PC-3 (cell line): ENCODE results near the gene LTA. TPM values are rescaled to one million over a fixed set of nuclear protein-coding genes. Genes with fewer than 3 reads are reported as not detected.

Experiments
- ATAC-seq: fragments of 200-7000 bp; cut with Tn5 transposase; 2 replicates; pipeline ENCODE4 v1.9.1; 2020; ENCODE audit warnings: mild to moderate bottlenecking, moderate library complexity
- BruUV-seq: library from RNA; stranded (reverse); fragments of 400-500 nt; replicated peaks from 2 replicates; lab custom pipeline; 2021; lab: Mats Ljungman, UMichigan
- CTCF ChIA-PET: fragments of 300-600 bp; sonication (Branson Sonifier 250); formaldehyde crosslinking; loops from one replicate; lab custom pipeline; 2022; ENCODE audit warnings: antibody characterized with exemption; lab: Charles Lee
- POLR2A ChIA-PET: fragments of 300-600 bp; sonication (Branson Sonifier 250); formaldehyde crosslinking; loops from one replicate; lab custom pipeline; 2022; ENCODE audit warnings: antibody characterized with exemption; ENCODE audit not compliant: unreplicated experiment; lab: Charles Lee
- DNase-seq: peaks from one replicate; pipeline ENCODE4 v3.0.0-alpha.2; 2015
- H2AFZ ChIP-seq: fragments of 300-600 bp; sonication (generic); 2 replicates; pipeline ENCODE4 v1.6.0; 2016; ENCODE audit warnings: antibody characterized with exemption, low read length
- H3F3A ChIP-seq: fragments of 300-600 bp; sonication (generic); one replicate; pipeline ENCODE4 v1.6.0; 2017; ENCODE audit warnings: antibody characterized with exemption, low read length, control low read depth, mild to moderate bottlenecking; ENCODE audit not compliant: unreplicated experiment
- H3K27ac ChIP-seq: fragments of 300-600 bp; sonication (generic); 2 replicates; pipeline ENCODE4 v1.5.1; 2016; ENCODE audit warnings: mild to moderate bottlenecking, low read length
- H3K27me3 ChIP-seq: fragments of 300-600 bp; sonication (generic); 2 replicates; pipeline ENCODE4 v1.6.1; 2016; ENCODE audit warnings: low read length, mixed read lengths
- H3K36me3 ChIP-seq: fragments of 300-600 bp; sonication (generic); 2 replicates; pipeline ENCODE4 v1.6.1; 2016; ENCODE audit warnings: low read depth, mixed run types, low read length, mixed read lengths
- H3K4me1 ChIP-seq: fragments of 300-600 bp; sonication (generic); 2 replicates; pipeline ENCODE4 v1.5.1; 2016; ENCODE audit warnings: low read length; ENCODE audit not compliant: insufficient read depth
- H3K4me2 ChIP-seq: fragments of 300-600 bp; sonication (generic); 2 replicates; pipeline ENCODE4 v1.6.0; 2016; ENCODE audit warnings: low read length
- H3K4me3 ChIP-seq: fragments of 300-600 bp; sonication (generic); 2 replicates; pipeline ENCODE4 v1.5.1; 2016; ENCODE audit warnings: mild to moderate bottlenecking, low read length, mixed read lengths
- H3K79me2 ChIP-seq: fragments of 300-600 bp; sonication (generic); 2 replicates; pipeline ENCODE4 v1.6.1; 2017; ENCODE audit warnings: low read length, mixed read lengths
- H3K9ac ChIP-seq: fragments of 300-600 bp; sonication (generic); 2 replicates; pipeline ENCODE4 v1.6.0; 2016; ENCODE audit warnings: mild to moderate bottlenecking, low read length
- H3K9me2 ChIP-seq: fragments of 300-600 bp; sonication (generic); replicated peaks from 2 replicates; pipeline ENCODE4 v1.6.1; 2016; ENCODE audit warnings: mixed run types, low read length, mixed read lengths
- H3K9me3 ChIP-seq: fragments of 300-600 bp; sonication (generic); 2 replicates; pipeline ENCODE4 v1.6.1; 2016; ENCODE audit warnings: low read length, mixed read lengths
- H4K20me1 ChIP-seq: fragments of 300-600 bp; sonication (generic); 2 replicates; pipeline ENCODE4 v1.6.1; 2016; ENCODE audit warnings: low read length, mixed read lengths
- CTCF ChIP-seq: fragments of 300-600 bp; sonication (generic); conservative IDR thresholded peaks from 2 replicates; pipeline ENCODE4 v1.5.1; 2017; ENCODE audit warnings: antibody characterized with exemption, low read depth, mild to moderate bottlenecking, low read length
- EZH2 ChIP-seq: fragments of 300-600 bp; sonication (generic); IDR thresholded peaks from one replicate; pipeline ENCODE4 v1.6.1; 2017; ENCODE audit warnings: antibody characterized with exemption, mild to moderate bottlenecking, low read length; ENCODE audit not compliant: unreplicated experiment
- EZH2phosphoT487 ChIP-seq: fragments of 300-600 bp; sonication (generic); IDR thresholded peaks from 2 replicates; pipeline ENCODE4 v1.6.1; 2018; ENCODE audit warnings: mild to moderate bottlenecking, antibody characterized with exemption, low read length, borderline replicate concordance
- intact Hi-C: fragments of 100-400 bp; cut with micrococcal nuclease; formaldehyde crosslinking; loops from 2 replicates; pipeline ENCODE4 v1.9.0; 2023
- total RNA-seq: library from RNA; depleted of rRNA; stranded (reverse); fragments of >200 nt; gene quantifications from 2 replicates; pipeline ENCODE4 v1.2.3, GENCODE V29; 2014

Gene LTA
- total RNA-seq, 1 experiment from 2014 or later: not detected

- Histone ChIP-seq H3K9me2 (no peaks in the 10 kb centered on the region), H3K4me1 (no peaks in the 10 kb centered on the region), H3K4me3 (no peak overlapping the region), H3K4me2 (no peak overlapping the region), H4K20me1 (no peaks in the 10 kb centered on the region), H3K9ac (no peak overlapping the region), H2AFZ (no peak overlapping the region), H3K36me3 (no peaks in the 10 kb centered on the region), H3K27me3 (no peaks in the 10 kb centered on the region), H3K27ac (no peak overlapping the region), H3K79me2 (no peaks in the 10 kb centered on the region), H3F3A (no peaks in the 10 kb centered on the region), H3K9me3 (no peaks in the 10 kb centered on the region)
- POLR2A ChIA-PET: no interaction called here
- ATAC-seq (no peak), DNase-seq (no peak)
- intact Hi-C loops: no loop called here
- CTCF ChIA-PET: no interaction called here
- TF ChIP-seq CTCF: no peak
- TF ChIP-seq EZH2phosphoT487: no peak
- no peak for TF ChIP-seq EZH2
- BruUV-seq: no TSS peak
These were observed 38.9 kb downstream of the LTA start for GRCh38 chr6:31610968-31611367.

GRCh38 chr6:31614075-31614619 lies 42.1 kb downstream of the LTA start:
- no peaks in the 10 kb centered on the region for H3K27me3 ChIP-seq
- ATAC-seq: peak; percentile 15; the same call in 1 of the 2 replicates
- no peaks in the 10 kb centered on the region for H3K4me1 ChIP-seq
- H3K9me2 ChIP-seq: no peaks in the 10 kb centered on the region
- H4K20me1 ChIP-seq: no peaks in the 10 kb centered on the region
- CTCF ChIA-PET: no interaction called here
- no peaks in the 10 kb centered on the region for H3F3A ChIP-seq
- H3K4me3 ChIP-seq: no peak overlapping the region
- intact Hi-C loops: no loop called here
- no peaks in the 10 kb centered on the region for H3K36me3 ChIP-seq
- no peak overlapping the region for H3K4me2 ChIP-seq
- no peak overlapping the region for H2AFZ ChIP-seq
- no peaks in the 10 kb centered on the region for H3K9me3 ChIP-seq
- TF ChIP-seq CTCF (no peak), EZH2 (no peak), EZH2phosphoT487 (no peak)
- no peaks in the 10 kb centered on the region for H3K79me2 ChIP-seq
- no peak for DNase-seq
- POLR2A ChIA-PET: no interaction called here
- no TSS peak for BruUV-seq
- H3K9ac ChIP-seq: no peak overlapping the region
- no peak overlapping the region for H3K27ac ChIP-seq

DNA sequence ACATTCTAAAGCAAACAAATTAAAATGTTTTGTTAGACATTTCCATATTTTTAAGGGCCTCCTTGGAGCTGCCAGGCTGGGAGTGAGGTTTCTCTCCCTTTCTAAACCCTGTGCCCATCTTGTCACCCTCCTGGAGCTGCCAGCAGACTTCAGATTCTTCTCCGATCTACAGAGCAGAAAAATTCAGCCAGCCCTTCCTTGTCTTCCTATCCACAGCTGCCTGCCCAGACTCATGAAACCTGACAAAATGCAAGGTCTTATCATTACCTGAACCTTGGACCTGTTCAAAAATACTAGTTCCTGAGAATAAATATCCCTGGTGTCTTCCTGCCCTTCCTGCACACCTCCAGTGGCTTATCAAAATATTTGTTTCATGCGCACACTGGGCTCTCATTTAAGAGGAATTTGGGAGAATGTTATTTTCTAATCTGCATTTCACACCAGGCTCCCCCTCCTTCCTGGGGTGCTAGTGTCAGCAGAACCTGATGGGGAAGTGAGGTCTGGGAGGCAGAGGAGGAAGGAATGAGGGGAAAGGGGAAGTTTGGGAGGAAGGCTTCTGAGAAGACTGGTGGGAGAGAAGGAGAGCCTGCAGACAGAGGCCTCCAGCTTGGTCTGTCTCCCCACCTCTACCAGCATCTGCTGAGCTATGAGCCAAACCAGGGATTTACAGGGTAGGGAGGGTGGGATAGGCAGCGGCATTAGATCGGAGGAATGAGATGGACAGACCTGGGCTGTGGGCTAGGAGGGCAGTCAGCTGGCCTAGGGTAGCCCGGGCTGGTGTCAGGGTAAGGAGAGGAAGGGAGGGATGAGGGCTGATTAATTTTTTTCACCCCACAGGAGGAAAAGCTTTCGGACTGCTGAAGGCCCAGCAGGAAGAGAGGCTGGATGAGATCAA lies 42.8 kb downstream of the LTA start, which contains the start of gene AIF1:
TSS of gene AIF1 (plus strand) at position 551 of the 895 bp plus-strand sequence. CDS start at position 647, 96 bp downstream.
- H3K36me3 ChIP-seq: no peaks in the 10 kb centered on the region
- no peak within 1 kb of the TSS for H2AFZ ChIP-seq
- no TSS peak for BruUV-seq
- H3K4me2 ChIP-seq: no peak within 1 kb of the TSS
- H3K9ac ChIP-seq: no peak within 1 kb of the TSS
- ChIA-PET POLR2A (no interaction called here), CTCF (no interaction called here)
- TF ChIP-seq CTCF (no peak), EZH2 (no peak), EZH2phosphoT487 (no peak)
- no peak for DNase-seq
- 0 out of 2 replicates have a peak, but pooled peaks cover 3% of the 10 kb centered on the region for H3K4me1 ChIP-seq
- intact Hi-C loops: no loop called here
- H3K27ac ChIP-seq: no peak within 1 kb of the TSS
- H3K9me3 ChIP-seq: no peaks in the 10 kb centered on the region
- no peaks in the 10 kb centered on the region for H4K20me1 ChIP-seq
- ATAC-seq: peak; percentile 42; the same call in 1 of the 2 replicates
- no peaks in the 10 kb centered on the region for H3K27me3 ChIP-seq
- no peaks in the 10 kb centered on the region for H3K79me2 ChIP-seq
- H3K4me3 ChIP-seq: no peak within 1 kb of the TSS
- no peaks in the 10 kb centered on the region for H3K9me2 ChIP-seq
- no peaks in the 10 kb centered on the region for H3F3A ChIP-seq
